Measurements from ENCODE around the gene CRIP2.

The CRIP2 gene

GRCh38 chr14:105473677-105474482, 741 bp upstream of the CRIP2 start:
- Histone ChIP-seq H2AK5ac (ENCODE audit: low read depth, low read length) (peak overlapping the region; percentile 63), H2BK5ac (ENCODE audit: low read length) (peak overlapping the region; percentile 14), H3K27ac (replicated peaks; ENCODE audit: low read length) (peak overlapping the region; percentile 91), H4K8ac (ENCODE audit: low read depth, low read length) (no peak overlapping the region), H2AFZ (ENCODE audit: low read length) (peak overlapping the region; percentile 95), H3K4me3 (ENCODE audit: low read length in 2 of 2) (peak overlapping the region; percentile 86 to 91), H3K23ac (ENCODE audit: low read depth, low read length, poor library complexity) (peak overlapping the region; percentile 91), H2BK15ac (ENCODE audit: low read length) (peak overlapping the region; percentile 13), H2BK120ac (ENCODE audit: low read depth, low read length) (peak overlapping the region; percentile 96), H3K27me3 (ENCODE audit: control insufficient read depth in 3 of 3, insufficient read depth in 3 of 3, low read depth in 1 of 3, low read length in 3 of 3) (peaks cover 0 to 42% (median 16%) of the 10 kb centered on the region in 3 experiments), H3K36me3 (replicated peaks in 1 of 2; ENCODE audit: control insufficient read depth in 2 of 2, insufficient read depth in 2 of 2, low read length in 2 of 2) (peaks cover 4 to 18% of the 10 kb centered on the region in 2 donors), H3K18ac (ENCODE audit: low read length) (peak overlapping the region; percentile 97), H3K79me1 (ENCODE audit: low read depth, low read length) (peaks cover 13% of the 10 kb centered on the region), H3K9ac (ENCODE audit: low read depth, low read length, poor library complexity) (peak overlapping the region; percentile 74), H3K4me2 (ENCODE audit: insufficient read depth, low read length, poor library complexity, severe bottlenecking) (peak overlapping the region; percentile 80), H4K91ac (ENCODE audit: low read depth, low read length, poor library complexity) (peak overlapping the region; percentile 53), H3K4me1 (ENCODE audit: control insufficient read depth in 2 of 2, insufficient read depth in 1 of 2, low read depth in 1 of 2, low read length in 2 of 2) (peaks cover 27 to 51% of the 10 kb centered on the region in 2 donors), H3K14ac (ENCODE audit: low read length) (peak overlapping the region; percentile 94), H3K4ac (ENCODE audit: low read length) (no peak overlapping the region), H3K9me3 (replicated peaks in 1 of 2; ENCODE audit: control insufficient read depth in 2 of 2, insufficient read depth in 1 of 2, low read depth in 1 of 2, low read length in 2 of 2) (peaks cover 0 to 2% of the 10 kb centered on the region in 2 donors), H2BK12ac (ENCODE audit: low read length) (peak overlapping the region; percentile 49)
- DNase-seq (ENCODE audit: low spot score): peak; percentile 96
- WGBS, 2 donors (ENCODE audit: extremely low coverage in 2 of 2, insufficient read length in 2 of 2, insufficient replicate concordance in 1 of 2): no CpG with 5 or more reads among the region's 60 CpGs

- no peak for DNase-seq (ENCODE audit: low spot score)
- Histone ChIP-seq H3K4me2 (ENCODE audit: insufficient read depth, low read length, poor library complexity, severe bottlenecking) (peak overlapping the region; percentile 86), H3K79me1 (ENCODE audit: low read depth, low read length) (peaks cover 13% of the 10 kb centered on the region), H2AK5ac (ENCODE audit: low read depth, low read length) (peak overlapping the region; percentile 98), H4K8ac (ENCODE audit: low read depth, low read length) (no peak overlapping the region), H2BK5ac (ENCODE audit: low read length) (peak overlapping the region; percentile 93), H3K14ac (ENCODE audit: low read length) (peak overlapping the region; percentile 97), H3K9ac (ENCODE audit: low read depth, low read length, poor library complexity) (peak overlapping the region; percentile 91), H3K36me3 (replicated peaks in 1 of 2; ENCODE audit: control insufficient read depth in 2 of 2, insufficient read depth in 2 of 2, low read length in 2 of 2) (peaks cover 2 to 4% of the 10 kb centered on the region in 2 donors), H3K4me1 (ENCODE audit: control insufficient read depth in 2 of 2, insufficient read depth in 1 of 2, low read depth in 1 of 2, low read length in 2 of 2) (peaks cover 36 to 54% of the 10 kb centered on the region in 2 donors), H3K18ac (ENCODE audit: low read length) (peak overlapping the region; percentile 94), H2BK15ac (ENCODE audit: low read length) (peak overlapping the region; percentile 89), H3K23ac (ENCODE audit: low read depth, low read length, poor library complexity) (peak overlapping the region; percentile 73), H2AFZ (ENCODE audit: low read length) (peak overlapping the region; percentile 96), H2BK120ac (ENCODE audit: low read depth, low read length) (peak overlapping the region; percentile 54), H2BK12ac (ENCODE audit: low read length) (peak overlapping the region; percentile 73), H3K4me3 (ENCODE audit: low read length in 2 of 2) (peak overlapping the region; percentile 91), H3K4ac (ENCODE audit: low read length) (no peak overlapping the region), H3K27ac (replicated peaks; ENCODE audit: low read length) (no peak overlapping the region), H3K9me3 (replicated peaks in 1 of 2; ENCODE audit: control insufficient read depth in 2 of 2, insufficient read depth in 1 of 2, low read depth in 1 of 2, low read length in 2 of 2) (peaks cover 0 to 8% of the 10 kb centered on the region in 2 donors), H3K27me3 (ENCODE audit: control insufficient read depth in 3 of 3, insufficient read depth in 3 of 3, low read depth in 1 of 3, low read length in 3 of 3) (peaks cover 0 to 58% (median 31%) of the 10 kb centered on the region in 3 experiments), H4K91ac (ENCODE audit: low read depth, low read length, poor library complexity) (no peak overlapping the region)
- no CpG with 5 or more reads among the region's 48 CpGs for WGBS, 2 donors (ENCODE audit: extremely low coverage in 2 of 2, insufficient read length in 2 of 2, insufficient replicate concordance in 1 of 2)
These were observed 862 bp downstream of the CRIP2 start for GRCh38 chr14:105475269-105476096.

- peaks cover 0 to 2% of the 10 kb centered on the region in 2 donors for H3K36me3 ChIP-seq (replicated peaks in 1 of 2; ENCODE audit: control insufficient read depth in 2 of 2, insufficient read depth in 2 of 2, low read length in 2 of 2)
- no CpG with 5 or more reads among the region's 21 CpGs for WGBS, 2 donors (ENCODE audit: extremely low coverage in 2 of 2, insufficient read length in 2 of 2, insufficient replicate concordance in 1 of 2)
- H4K91ac ChIP-seq (ENCODE audit: low read depth, low read length, poor library complexity): no peak overlapping the region
- peak overlapping the region; percentile 98 for H2AK5ac ChIP-seq (ENCODE audit: low read depth, low read length)
- peak overlapping the region; percentile 89 for H2BK15ac ChIP-seq (ENCODE audit: low read length)
- no peak overlapping the region for H3K27ac ChIP-seq (replicated peaks; ENCODE audit: low read length)
- peak overlapping the region; percentile 85 for H3K18ac ChIP-seq (ENCODE audit: low read length)
- H2BK120ac ChIP-seq (ENCODE audit: low read depth, low read length): peak overlapping the region; percentile 54
- no peak overlapping the region for H3K23ac ChIP-seq (ENCODE audit: low read depth, low read length, poor library complexity)
- peak overlapping the region; percentile 24 for H2BK12ac ChIP-seq (ENCODE audit: low read length)
- H3K4me3 ChIP-seq (ENCODE audit: low read length in 2 of 2): peak overlapping the region in 1 of 2 donors; percentile 91
- no peak for DNase-seq (ENCODE audit: low spot score)
- H3K9me3 ChIP-seq (replicated peaks in 1 of 2; ENCODE audit: control insufficient read depth in 2 of 2, insufficient read depth in 1 of 2, low read depth in 1 of 2, low read length in 2 of 2): peaks cover 0 to 8% of the 10 kb centered on the region in 2 donors
- H3K9ac ChIP-seq (ENCODE audit: low read depth, low read length, poor library complexity): peak overlapping the region; percentile 91
- H3K14ac ChIP-seq (ENCODE audit: low read length): peak overlapping the region; percentile 71
- H4K8ac ChIP-seq (ENCODE audit: low read depth, low read length): no peak overlapping the region
- H3K4ac ChIP-seq (ENCODE audit: low read length): no peak overlapping the region
- peak overlapping the region; percentile 16 for H2BK5ac ChIP-seq (ENCODE audit: low read length)
- peak overlapping the region; percentile 86 for H3K4me2 ChIP-seq (ENCODE audit: insufficient read depth, low read length, poor library complexity, severe bottlenecking)
- H3K4me1 ChIP-seq (ENCODE audit: control insufficient read depth in 2 of 2, insufficient read depth in 1 of 2, low read depth in 1 of 2, low read length in 2 of 2): peaks cover 36 to 53% of the 10 kb centered on the region in 2 donors
- peak overlapping the region; percentile 96 for H2AFZ ChIP-seq (ENCODE audit: low read length)
- peaks cover 0 to 65% (median 33%) of the 10 kb centered on the region in 3 experiments for H3K27me3 ChIP-seq (ENCODE audit: control insufficient read depth in 3 of 3, insufficient read depth in 3 of 3, low read depth in 1 of 3, low read length in 3 of 3)
- peaks cover 13% of the 10 kb centered on the region for H3K79me1 ChIP-seq (ENCODE audit: low read depth, low read length)
These were observed 1.6 kb downstream of the CRIP2 start for GRCh38 chr14:105476097-105476830.
